ENCODE results near the gene ZSCAN23. TPM values are rescaled to one million over a fixed set of nuclear protein-coding genes. Genes with fewer than 3 reads are reported as not detected.

The ZSCAN23 gene
- total and polyA plus RNA-seq, 9 of the 15 experiments (the other 6 are each of a cell fraction or from before 2014, with no cell fraction given), result 0.05 to 0.29 (median 0.21) TPM; not detected in 1

DNA sequence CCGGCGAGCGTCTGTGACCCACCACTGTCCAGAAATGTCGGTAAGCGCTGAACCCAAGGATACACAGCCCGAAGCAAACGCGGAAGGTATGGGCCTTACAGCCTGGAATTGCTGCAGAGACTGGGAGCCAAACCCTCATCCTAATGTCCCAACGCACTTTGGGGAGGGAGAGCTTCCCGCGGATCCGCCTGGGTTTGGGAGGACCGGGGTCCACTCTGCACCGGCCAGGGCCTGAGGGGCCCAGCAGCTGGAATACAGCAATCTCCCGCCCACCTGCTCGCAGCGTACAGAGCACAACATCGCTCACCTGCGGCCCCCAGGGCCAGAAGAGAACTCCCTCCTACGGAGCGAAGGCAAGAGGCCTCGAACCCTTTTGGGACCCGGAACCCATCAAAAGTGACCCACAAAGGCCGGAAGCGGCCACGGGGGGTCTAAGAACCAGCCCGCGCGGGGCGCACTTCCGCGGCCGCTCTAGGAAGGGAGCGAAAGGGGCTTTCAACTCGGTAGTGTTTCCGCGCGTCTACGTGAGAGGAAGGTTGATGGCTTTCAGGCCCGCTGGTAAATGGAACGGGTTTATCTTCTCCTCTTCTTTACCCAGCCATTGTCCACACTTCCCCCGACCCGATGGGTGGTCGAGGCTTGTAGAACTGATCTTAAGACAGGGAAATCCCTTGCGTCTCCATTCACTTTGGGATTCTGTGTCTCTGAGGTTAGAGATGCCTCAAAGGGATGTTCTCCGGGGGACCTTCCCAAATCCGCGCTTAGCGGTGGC lies 43.8 kb downstream of the ZSCAN23 start, which contains the start of gene ZSCAN12 (continued):
- TF ChIP-seq, protein P1, sequence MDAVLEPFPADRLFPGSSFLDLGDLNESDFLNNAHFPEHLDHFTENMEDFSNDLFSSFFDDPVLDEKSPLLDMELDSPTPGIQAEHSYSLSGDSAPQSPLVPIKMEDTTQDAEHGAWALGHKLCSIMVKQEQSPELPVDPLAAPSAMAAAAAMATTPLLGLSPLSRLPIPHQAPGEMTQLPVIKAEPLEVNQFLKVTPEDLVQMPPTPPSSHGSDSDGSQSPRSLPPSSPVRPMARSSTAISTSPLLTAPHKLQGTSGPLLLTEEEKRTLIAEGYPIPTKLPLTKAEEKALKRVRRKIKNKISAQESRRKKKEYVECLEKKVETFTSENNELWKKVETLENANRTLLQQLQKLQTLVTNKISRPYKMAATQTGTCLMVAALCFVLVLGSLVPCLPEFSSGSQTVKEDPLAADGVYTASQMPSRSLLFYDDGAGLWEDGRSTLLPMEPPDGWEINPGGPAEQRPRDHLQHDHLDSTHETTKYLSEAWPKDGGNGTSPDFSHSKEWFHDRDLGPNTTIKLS (IDR thresholded peaks at IDR 0.05; ENCODE audit: borderline replicate concordance, low read depth), result peak; percentile 94
- TF ChIP-seq BRCA1 (IDR thresholded peaks at IDR 0.05) (no peak), BRCA1 (CRISPR knock-in tag; IDR thresholded peaks at IDR 0.05) (no peak), ZNF717 (CRISPR knock-in tag; IDR thresholded peaks at IDR 0.05) (no peak), ZNF347 (CRISPR knock-in tag; IDR thresholded peaks at IDR 0.05; ENCODE audit: low read depth) (no peak), NONO (IDR thresholded peaks at IDR 0.05; ENCODE audit: low read depth in 2 of 2, low read length in 1 of 2) (peak in 1 of 2 experiments; percentile 53; a peak in 1 of 4 replicates), ZBTB1 (CRISPR knock-in tag; IDR thresholded peaks at IDR 0.05; ENCODE audit: borderline replicate concordance, low read depth) (peak; percentile 85; the same call in 1 of the 2 replicates), ZNF175 (CRISPR knock-in tag; IDR thresholded peaks at IDR 0.05; ENCODE audit: low read depth) (0 out of 2 replicates have a peak, but pooled peaks have one; percentile 36), NCOR1 (IDR thresholded peaks at IDR 0.05) (peak; percentile 73), KLF10 (CRISPR knock-in tag; IDR thresholded peaks at IDR 0.05) (no peak), EP300 (IDR thresholded peaks at IDR 0.05; ENCODE audit: low read length) (peak; percentile 74), MTA2 (IDR thresholded peaks at IDR 0.05; ENCODE audit: low read depth) (no peak; the same call in 1 of the 2 replicates), TRIM28 (IDR thresholded peaks at IDR 0.05) (peak; percentile 46; the same call in 1 of the 2 replicates)
- TF ChIP-seq, protein P2, sequence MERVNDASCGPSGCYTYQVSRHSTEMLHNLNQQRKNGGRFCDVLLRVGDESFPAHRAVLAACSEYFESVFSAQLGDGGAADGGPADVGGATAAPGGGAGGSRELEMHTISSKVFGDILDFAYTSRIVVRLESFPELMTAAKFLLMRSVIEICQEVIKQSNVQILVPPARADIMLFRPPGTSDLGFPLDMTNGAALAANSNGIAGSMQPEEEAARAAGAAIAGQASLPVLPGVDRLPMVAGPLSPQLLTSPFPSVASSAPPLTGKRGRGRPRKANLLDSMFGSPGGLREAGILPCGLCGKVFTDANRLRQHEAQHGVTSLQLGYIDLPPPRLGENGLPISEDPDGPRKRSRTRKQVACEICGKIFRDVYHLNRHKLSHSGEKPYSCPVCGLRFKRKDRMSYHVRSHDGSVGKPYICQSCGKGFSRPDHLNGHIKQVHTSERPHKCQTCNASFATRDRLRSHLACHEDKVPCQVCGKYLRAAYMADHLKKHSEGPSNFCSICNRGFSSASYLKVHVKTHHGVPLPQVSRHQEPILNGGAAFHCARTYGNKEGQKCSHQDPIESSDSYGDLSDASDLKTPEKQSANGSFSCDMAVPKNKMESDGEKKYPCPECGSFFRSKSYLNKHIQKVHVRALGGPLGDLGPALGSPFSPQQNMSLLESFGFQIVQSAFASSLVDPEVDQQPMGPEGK (CRISPR knock-in tag; IDR thresholded peaks at IDR 0.05; ENCODE audit: borderline replicate concordance), result no peak
- TF ChIP-seq, protein P3, sequence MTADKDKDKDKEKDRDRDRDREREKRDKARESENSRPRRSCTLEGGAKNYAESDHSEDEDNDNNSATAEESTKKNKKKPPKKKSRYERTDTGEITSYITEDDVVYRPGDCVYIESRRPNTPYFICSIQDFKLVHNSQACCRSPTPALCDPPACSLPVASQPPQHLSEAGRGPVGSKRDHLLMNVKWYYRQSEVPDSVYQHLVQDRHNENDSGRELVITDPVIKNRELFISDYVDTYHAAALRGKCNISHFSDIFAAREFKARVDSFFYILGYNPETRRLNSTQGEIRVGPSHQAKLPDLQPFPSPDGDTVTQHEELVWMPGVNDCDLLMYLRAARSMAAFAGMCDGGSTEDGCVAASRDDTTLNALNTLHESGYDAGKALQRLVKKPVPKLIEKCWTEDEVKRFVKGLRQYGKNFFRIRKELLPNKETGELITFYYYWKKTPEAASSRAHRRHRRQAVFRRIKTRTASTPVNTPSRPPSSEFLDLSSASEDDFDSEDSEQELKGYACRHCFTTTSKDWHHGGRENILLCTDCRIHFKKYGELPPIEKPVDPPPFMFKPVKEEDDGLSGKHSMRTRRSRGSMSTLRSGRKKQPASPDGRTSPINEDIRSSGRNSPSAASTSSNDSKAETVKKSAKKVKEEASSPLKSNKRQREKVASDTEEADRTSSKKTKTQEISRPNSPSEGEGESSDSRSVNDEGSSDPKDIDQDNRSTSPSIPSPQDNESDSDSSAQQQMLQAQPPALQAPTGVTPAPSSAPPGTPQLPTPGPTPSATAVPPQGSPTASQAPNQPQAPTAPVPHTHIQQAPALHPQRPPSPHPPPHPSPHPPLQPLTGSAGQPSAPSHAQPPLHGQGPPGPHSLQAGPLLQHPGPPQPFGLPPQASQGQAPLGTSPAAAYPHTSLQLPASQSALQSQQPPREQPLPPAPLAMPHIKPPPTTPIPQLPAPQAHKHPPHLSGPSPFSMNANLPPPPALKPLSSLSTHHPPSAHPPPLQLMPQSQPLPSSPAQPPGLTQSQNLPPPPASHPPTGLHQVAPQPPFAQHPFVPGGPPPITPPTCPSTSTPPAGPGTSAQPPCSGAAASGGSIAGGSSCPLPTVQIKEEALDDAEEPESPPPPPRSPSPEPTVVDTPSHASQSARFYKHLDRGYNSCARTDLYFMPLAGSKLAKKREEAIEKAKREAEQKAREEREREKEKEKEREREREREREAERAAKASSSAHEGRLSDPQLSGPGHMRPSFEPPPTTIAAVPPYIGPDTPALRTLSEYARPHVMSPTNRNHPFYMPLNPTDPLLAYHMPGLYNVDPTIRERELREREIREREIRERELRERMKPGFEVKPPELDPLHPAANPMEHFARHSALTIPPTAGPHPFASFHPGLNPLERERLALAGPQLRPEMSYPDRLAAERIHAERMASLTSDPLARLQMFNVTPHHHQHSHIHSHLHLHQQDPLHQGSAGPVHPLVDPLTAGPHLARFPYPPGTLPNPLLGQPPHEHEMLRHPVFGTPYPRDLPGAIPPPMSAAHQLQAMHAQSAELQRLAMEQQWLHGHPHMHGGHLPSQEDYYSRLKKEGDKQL (CRISPR knock-in tag; IDR thresholded peaks at IDR 0.05; ENCODE audit: borderline replicate concordance), result no peak
- TF ChIP-seq, protein P4, sequence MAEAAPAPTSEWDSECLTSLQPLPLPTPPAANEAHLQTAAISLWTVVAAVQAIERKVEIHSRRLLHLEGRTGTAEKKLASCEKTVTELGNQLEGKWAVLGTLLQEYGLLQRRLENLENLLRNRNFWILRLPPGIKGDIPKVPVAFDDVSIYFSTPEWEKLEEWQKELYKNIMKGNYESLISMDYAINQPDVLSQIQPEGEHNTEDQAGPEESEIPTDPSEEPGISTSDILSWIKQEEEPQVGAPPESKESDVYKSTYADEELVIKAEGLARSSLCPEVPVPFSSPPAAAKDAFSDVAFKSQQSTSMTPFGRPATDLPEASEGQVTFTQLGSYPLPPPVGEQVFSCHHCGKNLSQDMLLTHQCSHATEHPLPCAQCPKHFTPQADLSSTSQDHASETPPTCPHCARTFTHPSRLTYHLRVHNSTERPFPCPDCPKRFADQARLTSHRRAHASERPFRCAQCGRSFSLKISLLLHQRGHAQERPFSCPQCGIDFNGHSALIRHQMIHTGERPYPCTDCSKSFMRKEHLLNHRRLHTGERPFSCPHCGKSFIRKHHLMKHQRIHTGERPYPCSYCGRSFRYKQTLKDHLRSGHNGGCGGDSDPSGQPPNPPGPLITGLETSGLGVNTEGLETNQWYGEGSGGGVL (CRISPR knock-in tag; IDR thresholded peaks at IDR 0.05), result no peak
